Thoracic aorta (tissue), 2 donors: ENCODE measurements around the gene BARX1. TPM values are rescaled to one million over a fixed set of nuclear protein-coding genes. Genes with fewer than 3 reads are reported as not detected.

ENCODE experiments used
- ATAC-seq: fragments of 150-250 bp; one replicate; pipeline ENCODE4 v1.8.0; 2017; ENCODE audit warnings: low read depth; ENCODE audit not compliant: insufficient number of reproducible peaks, low FRiP score
- DNase-seq: peaks from one replicate; pipeline ENCODE4 v3.0.0-alpha.2; 2020; ENCODE audit warnings: low spot score
- H3K27ac ChIP-seq, 2 donors: fragments of 200-600 bp; sonication (generic); 1 replicate in 1 of 2; 2 replicates in 1 of 2; pipeline ENCODE4 v1.5.1; 2016; ENCODE audit warnings: mild to moderate bottlenecking in 2 of 2, moderate library complexity in 2 of 2
- H3K27me3 ChIP-seq: fragments of 200-600 bp; sonication (generic); replicated peaks from 2 replicates; pipeline ENCODE4 v1.6.0; 2016; ENCODE audit warnings: mild to moderate bottlenecking; ENCODE audit not compliant: insufficient read depth
- H3K36me3 ChIP-seq: fragments of 200-600 bp; sonication (generic); one replicate; pipeline ENCODE4 v1.5.1; 2016
- H3K4me1 ChIP-seq, 2 donors: fragments of 200-600 bp; sonication (generic); 1 replicate in 1 of 2; 2 replicates in 1 of 2; pipeline versions ENCODE4 v1.5.1 to v1.6.0; 2016; ENCODE audit warnings: low read depth in 2 of 2, mild to moderate bottlenecking in 1 of 2; ENCODE audit not compliant: control insufficient read depth in 1 of 2
- H3K4me3 ChIP-seq: fragments of 200-600 bp; sonication (generic); 2 replicates; pipeline ENCODE4 v1.5.1; 2016; ENCODE audit warnings: mild to moderate bottlenecking
- H3K9me3 ChIP-seq: fragments of 200-600 bp; sonication (generic); 2 replicates; pipeline ENCODE4 v1.5.1; 2016
- total RNA-seq, 2 donors: library from RNA; depleted of rRNA; stranded (reverse); fragments of >200 nt; gene quantifications; one replicate each; pipeline versions ENCODE4 v1.1.0 to v1.2.3, GENCODE V29; 2016
- TF ChIP-seq, protein P1 (sequence below): fragments of 200-600 bp; sonication (generic); IDR thresholded peaks from one replicate; pipeline ENCODE4 v1.5.1; 2019; ENCODE audit warnings: antibody characterized with exemption

The BARX1 gene
- total RNA-seq, 2 donors from 2014 or later = not detected

DNA sequence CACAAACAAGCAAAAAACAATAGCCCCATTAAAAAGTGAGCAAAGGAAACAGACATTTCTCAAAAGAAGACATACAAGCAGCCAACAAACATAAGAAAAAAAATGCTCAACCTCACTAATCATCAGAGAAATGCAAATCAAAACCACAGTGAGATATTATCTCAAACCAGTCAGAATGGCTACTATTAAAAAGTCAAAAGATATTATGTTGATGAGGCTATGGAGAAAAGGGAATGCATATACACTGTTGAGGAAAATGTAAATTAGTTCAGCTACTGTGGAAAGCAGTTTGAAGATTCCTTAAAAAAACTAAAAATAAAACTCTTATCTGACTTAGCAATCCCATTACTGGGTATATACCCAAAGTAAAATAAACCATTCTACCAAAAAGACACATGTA, 28.7 kb upstream of the BARX1 start:
- no peaks in the 10 kb centered on the region for H3K27me3 ChIP-seq
- TF ChIP-seq, protein P1, sequence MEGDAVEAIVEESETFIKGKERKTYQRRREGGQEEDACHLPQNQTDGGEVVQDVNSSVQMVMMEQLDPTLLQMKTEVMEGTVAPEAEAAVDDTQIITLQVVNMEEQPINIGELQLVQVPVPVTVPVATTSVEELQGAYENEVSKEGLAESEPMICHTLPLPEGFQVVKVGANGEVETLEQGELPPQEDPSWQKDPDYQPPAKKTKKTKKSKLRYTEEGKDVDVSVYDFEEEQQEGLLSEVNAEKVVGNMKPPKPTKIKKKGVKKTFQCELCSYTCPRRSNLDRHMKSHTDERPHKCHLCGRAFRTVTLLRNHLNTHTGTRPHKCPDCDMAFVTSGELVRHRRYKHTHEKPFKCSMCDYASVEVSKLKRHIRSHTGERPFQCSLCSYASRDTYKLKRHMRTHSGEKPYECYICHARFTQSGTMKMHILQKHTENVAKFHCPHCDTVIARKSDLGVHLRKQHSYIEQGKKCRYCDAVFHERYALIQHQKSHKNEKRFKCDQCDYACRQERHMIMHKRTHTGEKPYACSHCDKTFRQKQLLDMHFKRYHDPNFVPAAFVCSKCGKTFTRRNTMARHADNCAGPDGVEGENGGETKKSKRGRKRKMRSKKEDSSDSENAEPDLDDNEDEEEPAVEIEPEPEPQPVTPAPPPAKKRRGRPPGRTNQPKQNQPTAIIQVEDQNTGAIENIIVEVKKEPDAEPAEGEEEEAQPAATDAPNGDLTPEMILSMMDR = no peak
- no peak overlapping the region for H3K4me3 ChIP-seq
- H3K4me1 ChIP-seq = no peaks in the 10 kb centered on the region
- no peak for ATAC-seq
- DNase-seq = no peak
- H3K9me3 ChIP-seq = peaks cover 7% of the 10 kb centered on the region
- H3K36me3 ChIP-seq = no peaks in the 10 kb centered on the region
- H3K27ac ChIP-seq = no peak overlapping the region

DNA sequence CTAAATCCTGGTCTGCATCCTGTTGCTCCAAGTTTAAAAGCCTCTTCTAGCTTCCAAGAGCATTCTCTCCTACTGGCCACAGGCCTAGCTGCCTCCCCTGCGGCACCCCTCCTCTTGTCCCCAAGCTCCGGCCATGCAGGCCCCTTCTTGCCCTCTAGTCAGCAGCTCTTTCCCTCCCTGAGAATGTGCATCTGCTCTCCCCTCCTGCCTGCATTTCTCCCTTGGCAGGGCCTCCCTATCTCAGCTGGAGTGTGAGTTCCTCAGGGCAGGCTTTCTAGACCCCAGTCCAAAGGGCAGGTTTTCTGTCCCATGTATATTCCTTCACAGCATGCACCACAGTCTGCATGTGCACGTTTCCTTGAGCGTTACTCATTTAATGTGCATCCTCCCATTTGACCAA, 24.6 kb upstream of the BARX1 start:
- Histone ChIP-seq H3K27ac (no peak overlapping the region), H3K27me3 (no peaks in the 10 kb centered on the region), H3K36me3 (no peaks in the 10 kb centered on the region), H3K4me1 (no peaks in the 10 kb centered on the region), H3K4me3 (no peak overlapping the region), H3K9me3 (no peaks in the 10 kb centered on the region)
- ATAC-seq = no peak
- TF ChIP-seq, protein P1 = no peak
- no peak for DNase-seq

DNA sequence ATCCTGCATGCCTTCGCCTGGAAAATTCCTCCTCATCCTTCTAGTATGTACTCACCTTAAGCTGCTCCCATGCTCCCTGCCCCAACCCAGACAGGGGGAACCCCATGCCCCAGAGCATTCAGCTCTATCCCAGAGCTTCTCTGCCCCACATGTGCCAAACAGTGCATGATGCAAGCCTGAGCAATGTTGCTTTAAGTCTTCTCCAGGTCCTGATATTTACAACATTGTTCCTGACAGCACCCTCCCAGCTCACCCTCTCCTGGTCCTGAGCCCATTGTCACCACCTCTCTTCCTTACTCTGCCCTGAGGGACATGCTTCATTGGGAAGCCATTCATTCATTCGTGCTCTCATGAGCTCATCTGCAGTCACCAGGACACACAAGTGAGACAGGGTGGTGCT, 23.4 kb upstream of the BARX1 start:
- no peak for ATAC-seq
- Histone ChIP-seq H3K4me3 (no peak overlapping the region), H3K36me3 (no peaks in the 10 kb centered on the region), H3K27ac (no peak overlapping the region), H3K27me3 (no peaks in the 10 kb centered on the region), H3K4me1 (peaks cover 0 to 7% of the 10 kb centered on the region in 2 donors), H3K9me3 (no peaks in the 10 kb centered on the region)
- no peak for DNase-seq
- TF ChIP-seq, protein P1 = no peak

DNA sequence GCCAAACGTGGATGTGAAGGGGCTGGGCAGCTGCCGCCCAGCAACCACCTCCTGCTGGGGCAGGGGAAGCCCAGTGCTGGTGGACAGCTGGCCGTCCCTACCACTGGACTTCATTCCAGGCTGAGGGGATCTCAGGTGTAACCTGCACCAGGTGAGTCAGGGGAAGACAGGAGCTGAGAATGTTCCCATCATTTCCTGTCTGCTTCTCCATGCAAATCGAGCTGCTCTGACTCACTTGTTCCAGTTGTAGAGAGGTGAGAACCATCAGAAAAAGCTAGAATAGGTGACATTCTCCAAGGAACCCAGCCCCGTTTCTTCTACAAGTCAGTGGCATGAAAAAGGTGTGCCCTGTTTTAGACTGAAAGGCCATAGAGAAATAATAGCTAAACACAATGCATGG, 21.8 kb upstream of the BARX1 start:
- no peaks in the 10 kb centered on the region for H3K36me3 ChIP-seq
- H3K9me3 ChIP-seq = peaks cover 3% of the 10 kb centered on the region
- H3K27ac ChIP-seq = no peak overlapping the region
- no peak for ATAC-seq
- no peak overlapping the region for H3K4me3 ChIP-seq
- H3K4me1 ChIP-seq = peaks cover 0 to 7% of the 10 kb centered on the region in 2 donors
- DNase-seq = no peak
- H3K27me3 ChIP-seq = no peaks in the 10 kb centered on the region
- TF ChIP-seq, protein P1 = no peak

DNA sequence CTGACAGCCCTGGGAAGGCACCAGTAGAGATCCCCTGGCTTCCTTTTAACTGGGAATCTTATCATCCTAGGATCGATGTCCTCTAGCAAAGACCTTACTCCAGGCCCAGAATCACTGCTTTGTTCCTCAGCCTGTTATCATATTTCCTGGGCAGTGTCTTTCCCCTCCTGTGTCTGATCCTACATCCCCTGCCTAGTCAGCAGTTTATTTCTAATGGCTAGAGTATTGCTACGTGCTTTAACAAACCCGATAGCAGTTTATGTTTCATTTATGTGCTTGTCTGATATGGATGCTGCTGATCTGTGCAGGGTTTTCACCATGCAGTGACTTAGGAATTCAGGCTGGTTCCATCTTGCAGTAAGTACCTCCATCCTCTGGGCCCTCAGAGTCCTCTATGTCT, 20.9 kb upstream of the BARX1 start:
- Histone ChIP-seq H3K4me1 (peaks cover 0 to 7% of the 10 kb centered on the region in 2 donors), H3K4me3 (no peak overlapping the region), H3K36me3 (no peaks in the 10 kb centered on the region), H3K27ac (no peak overlapping the region), H3K9me3 (peaks cover 3% of the 10 kb centered on the region), H3K27me3 (no peaks in the 10 kb centered on the region)
- no peak for ATAC-seq
- TF ChIP-seq, protein P1 = no peak
- DNase-seq = no peak
